Measurements from ENCODE around the gene DUSP16.
"Not testable (repeated sequence)": the region's sequence is repeated elsewhere in the genome, so short reads cannot be mapped to it uniquely, and the experiment has no call there.

Gene DUSP16

GRCh38 chr12:12520273-12520672 is 42.4 kb downstream of the DUSP16 start:
- no peak for DNase-seq (ENCODE audit: low spot score)

GRCh38 chr12:12519354-12519998 is 43.2 kb downstream of the DUSP16 start:
- no peak for DNase-seq (ENCODE audit: low spot score)

- DNase-seq (ENCODE audit: low spot score): no peak
Measured at GRCh38 chr12:12518919-12519318, 43.7 kb downstream of the DUSP16 start.

- no peak for DNase-seq (ENCODE audit: low spot score)
Measured at GRCh38 chr12:12518464-12518845, 44.2 kb downstream of the DUSP16 start.

- no peak for DNase-seq (ENCODE audit: low spot score)
Measured at GRCh38 chr12:12513416-12514006, 49.2 kb downstream of the DUSP16 start.

GRCh38 chr12:12511895-12512711 is 50.6 kb downstream of the DUSP16 start:
- no peak for DNase-seq (ENCODE audit: low spot score)

GRCh38 chr12:12511021-12511783 is 51.5 kb downstream of the DUSP16 start:
- no peak for DNase-seq (ENCODE audit: low spot score)

GRCh38 chr12:12510551-12510950 is 52.1 kb downstream of the DUSP16 start:
- no peak for DNase-seq (ENCODE audit: low spot score)

- DNase-seq (ENCODE audit: low spot score): peak; percentile 76
Measured at GRCh38 chr12:12510141-12510540, 52.5 kb downstream of the DUSP16 start.

- no peak for DNase-seq (ENCODE audit: low spot score)
Measured at GRCh38 chr12:12508612-12509011, 54.1 kb downstream of the DUSP16 start.

GRCh38 chr12:12507121-12507520 is 55.5 kb downstream of the DUSP16 start:
- no peak for DNase-seq (ENCODE audit: low spot score)

- no peak for DNase-seq (ENCODE audit: low spot score)
Measured at GRCh38 chr12:12506496-12506890, 56.2 kb downstream of the DUSP16 start.

- no peak for DNase-seq (ENCODE audit: low spot score)
Measured at GRCh38 chr12:12505544-12506495, 56.8 kb downstream of the DUSP16 start.

- no peak for DNase-seq (ENCODE audit: low spot score)
Measured at GRCh38 chr12:12503384-12504078, 59.1 kb downstream of the DUSP16 start.

GRCh38 chr12:12502815-12503151 is 59.9 kb downstream of the DUSP16 start:
- DNase-seq (ENCODE audit: low spot score): no peak

GRCh38 chr12:12502130-12502814 is 60.4 kb downstream of the DUSP16 start:
- DNase-seq (ENCODE audit: low spot score): not testable (repeated sequence)

- no peak for DNase-seq (ENCODE audit: low spot score)
Measured at GRCh38 chr12:12501121-12501520, 61.5 kb downstream of the DUSP16 start.

- DNase-seq (ENCODE audit: low spot score): no peak
Measured at GRCh38 chr12:12499909-12500604, 62.6 kb downstream of the DUSP16 start.

GRCh38 chr12:12498210-12498609 is 64.5 kb downstream of the DUSP16 start:
- DNase-seq (ENCODE audit: low spot score): no peak

GRCh38 chr12:12495536-12495935 is 67.1 kb downstream of the DUSP16 start:
- no peak for DNase-seq (ENCODE audit: low spot score)

Data from RKO (cell line).